ENCODE results near the gene MRPL44.

- no peak for TF ChIP-seq POLR2A (IDR thresholded peaks at IDR 0.05)
- no peak for TF ChIP-seq CTCF (IDR thresholded peaks at IDR 0.05)
Observed at GRCh38 chr2:223915071-223915470, 42.2 kb upstream of the MRPL44 start.

Data from heart left ventricle (tissue), 13 donors.